Activated T-helper 1 cell treated with anti-CD3 and anti-CD28 coated beads, Interleukin-2, amount 50 U/mL, for 16 hours (primary cell): ENCODE results near the gene RRP8.

Experiments
- DNase-seq, 2 donors: peaks; one replicate each; pipeline ENCODE4 v3.0.0-alpha.2; 2020; ENCODE audit warnings: low read depth in 1 of 2, low spot score in 1 of 2

The RRP8 gene

GRCh38 chr11:6604790-6605189 lies 1.4 kb upstream of the RRP8 start:
- no peak for DNase-seq

- peak in 1 of 2 donors; percentile 29 for DNase-seq
These were observed 738 bp upstream of the RRP8 start for GRCh38 chr11:6604081-6604626.

GRCh38 chr11:6602096-6602940 lies 1.1 kb downstream of the RRP8 start:
- DNase-seq, result no peak

GRCh38 chr11:6601041-6601461 lies 2.4 kb downstream of the RRP8 start:
- no peak for DNase-seq

- DNase-seq, result no peak
These were observed 3.5 kb downstream of the RRP8 start for GRCh38 chr11:6599881-6600390.

- DNase-seq, result no peak
These were observed 4.0 kb downstream of the RRP8 start for GRCh38 chr11:6599449-6599848.

GRCh38 chr11:6598555-6598954 lies 4.9 kb downstream of the RRP8 start:
- DNase-seq, result no peak

GRCh38 chr11:6596239-6596877 lies 7.1 kb downstream of the RRP8 start:
- DNase-seq, result no peak

GRCh38 chr11:6594142-6594768 lies 9.2 kb downstream of the RRP8 start:
- no peak for DNase-seq

GRCh38 chr11:6588018-6588417 lies 15.4 kb downstream of the RRP8 start:
- DNase-seq, result no peak

- DNase-seq, result no peak
These were observed 16.0 kb downstream of the RRP8 start for GRCh38 chr11:6587360-6587953.

GRCh38 chr11:6586434-6587359 lies 16.7 kb downstream of the RRP8 start:
- DNase-seq, result no peak

GRCh38 chr11:6584528-6584927 lies 18.9 kb downstream of the RRP8 start:
- no peak for DNase-seq

- no peak for DNase-seq
These were observed 19.8 kb downstream of the RRP8 start for GRCh38 chr11:6583584-6583983.

- DNase-seq, result no peak
These were observed 23.7 kb downstream of the RRP8 start for GRCh38 chr11:6579681-6580080.

GRCh38 chr11:6578134-6578533 lies 25.3 kb downstream of the RRP8 start:
- DNase-seq, result no peak

- no peak for DNase-seq
These were observed 26.7 kb downstream of the RRP8 start for GRCh38 chr11:6576471-6577373.

- no peak for DNase-seq
These were observed 28.4 kb downstream of the RRP8 start for GRCh38 chr11:6574816-6575715.
